SK-N-SH treated with all-trans-retinoic acid at 6 μM for 48 hours (cell line): Measurements from ENCODE around the gene PTGES.
"Not testable (repeated sequence)": the region's sequence is repeated elsewhere in the genome, so short reads cannot be mapped to it uniquely, and the experiment has no call there.

Source experiments
- ATAC-seq: fragments of 200-7000 bp; cut with Tn5 transposase; 3 replicates; pipeline ENCODE4 v1.9.1; 2020; ENCODE audit warnings: mild to moderate bottlenecking, moderate library complexity
- ARNTL ChIP-seq: fragments of 450-650 bp; formaldehyde crosslinking; IDR thresholded peaks from 2 replicates; pipeline ENCODE4 v1.5.0; 2020; ENCODE audit warnings: low read depth, mild to moderate bottlenecking, moderate library complexity, borderline replicate concordance
- BACH2 ChIP-seq: fragments of 250-450 bp; sonication (Bioruptor Pico); IDR thresholded peaks from 2 replicates; pipeline ENCODE4 v1.9.0; 2021; ENCODE audit warnings: mild to moderate bottlenecking, borderline replicate concordance
- CREB5 ChIP-seq: fragments of 250-450 bp; sonication (Bioruptor Pico); IDR thresholded peaks from 2 replicates; pipeline ENCODE4 v1.5.1; 2020; ENCODE audit warnings: low read depth, mild to moderate bottlenecking, moderate library complexity
- CSDC2 ChIP-seq: fragments of 250-450 bp; sonication (Bioruptor Pico); IDR thresholded peaks from 2 replicates; pipeline ENCODE4 v1.5.0; 2020; ENCODE audit warnings: mild to moderate bottlenecking, moderate library complexity
- CSRNP3 ChIP-seq: fragments of 250-450 bp; sonication (Bioruptor Pico); IDR thresholded peaks from 2 replicates; pipeline ENCODE4 v1.5.1; 2021; ENCODE audit warnings: mild to moderate bottlenecking, moderate library complexity
- ESRRG ChIP-seq: fragments of 250-450 bp; sonication (Bioruptor Pico); IDR thresholded peaks from 2 replicates; pipeline ENCODE4 v1.6.1; 2021; ENCODE audit warnings: mild to moderate bottlenecking
- GLIS3 ChIP-seq: fragments of 250-450 bp; sonication (Bioruptor Pico); IDR thresholded peaks from 2 replicates; pipeline ENCODE4 v1.5.0; 2020; ENCODE audit warnings: mild to moderate bottlenecking, moderate library complexity
- ISL1 ChIP-seq: fragments of 250-450 bp; sonication (Bioruptor Pico); IDR thresholded peaks from 2 replicates; pipeline ENCODE4 v2.1.2; 2022; ENCODE audit warnings: mild to moderate bottlenecking, moderate library complexity
- OSR1 ChIP-seq: fragments of 250-450 bp; sonication (Bioruptor Pico); IDR thresholded peaks from 2 replicates; pipeline ENCODE4 v1.8.0; 2022; ENCODE audit warnings: moderate library complexity, mild to moderate bottlenecking, inconsistent platforms
- PATZ1 ChIP-seq: fragments of 250-450 bp; sonication (Bioruptor Pico); IDR thresholded peaks from 2 replicates; pipeline ENCODE4 v1.8.0; 2020; ENCODE audit warnings: mild to moderate bottlenecking, moderate library complexity, borderline replicate concordance
- PPARA ChIP-seq: fragments of 250-450 bp; sonication (Bioruptor Pico); IDR thresholded peaks from 2 replicates; pipeline ENCODE4 v1.5.0; 2020; ENCODE audit warnings: mild to moderate bottlenecking, borderline replicate concordance
- RARB ChIP-seq: fragments of 250-450 bp; sonication (Bioruptor Pico); IDR thresholded peaks from 2 replicates; pipeline ENCODE4 v1.8.0; 2021; ENCODE audit warnings: mild to moderate bottlenecking, moderate library complexity
- SNAI2 ChIP-seq: fragments of 250-450 bp; sonication (Bioruptor Pico); IDR thresholded peaks from 2 replicates; pipeline ENCODE4 v1.5.0; 2020; ENCODE audit warnings: mild to moderate bottlenecking, moderate library complexity
- TSHZ2 ChIP-seq: fragments of 250-450 bp; sonication (Bioruptor Pico); IDR thresholded peaks from 2 replicates; pipeline ENCODE4 v1.5.0; 2020; ENCODE audit warnings: mild to moderate bottlenecking, moderate library complexity
- ZC3H10 ChIP-seq: fragments of 250-450 bp; sonication (Bioruptor Pico); IDR thresholded peaks from 2 replicates; pipeline ENCODE4 v1.5.1; 2021; ENCODE audit warnings: mild to moderate bottlenecking, moderate library complexity
- ZFP3 ChIP-seq: fragments of 250-450 bp; sonication (Bioruptor Pico); IDR thresholded peaks from 2 replicates; pipeline ENCODE4 v1.5.0; 2020; ENCODE audit warnings: mild to moderate bottlenecking, moderate library complexity
- ZFP30 ChIP-seq: fragments of 450-650 bp; formaldehyde crosslinking; IDR thresholded peaks from 2 replicates; pipeline ENCODE4 v1.5.0; 2022; ENCODE audit warnings: mild to moderate bottlenecking, moderate library complexity
- ZNF565 ChIP-seq: fragments of 450-650 bp; formaldehyde crosslinking; conservative IDR thresholded peaks from 2 replicates; pipeline ENCODE4 v1.5.0; 2020; ENCODE audit warnings: low read depth, mild to moderate bottlenecking, moderate library complexity
- ZNF70 ChIP-seq: fragments of 450-650 bp; formaldehyde crosslinking; IDR thresholded peaks from 2 replicates; pipeline ENCODE4 v1.5.0; 2020; ENCODE audit warnings: mild to moderate bottlenecking, moderate library complexity

The PTGES gene

GRCh38 chr9:129751841-129752801 lies 721 bp downstream of the PTGES start (continued):
- no peak for TF ChIP-seq ZC3H10 (CRISPR knock-in tag)

GRCh38 chr9:129750013-129750638 lies 2.7 kb downstream of the PTGES start:
- no peak for TF ChIP-seq PPARA (CRISPR knock-in tag)
- TF ChIP-seq, all 23 proteins: peak for 0
- no peak for ATAC-seq

GRCh38 chr9:129749575-129749974 lies 3.3 kb downstream of the PTGES start:
- no peak for ATAC-seq
- TF ChIP-seq CSRNP3 (CRISPR knock-in tag) (no peak), ZC3H10 (CRISPR knock-in tag) (no peak), ZFP3 (CRISPR knock-in tag) (no peak), SNAI2 (CRISPR knock-in tag) (no peak), CREB5 (no peak), ZNF70 (no peak), ZFP30 (no peak), RARB (no peak), TSHZ2 (CRISPR knock-in tag) (no peak), ISL1 (CRISPR knock-in tag) (no peak), ESRRG (CRISPR knock-in tag) (no peak), OSR1 (CRISPR knock-in tag) (no peak), GLIS3 (CRISPR knock-in tag) (no peak), CSDC2 (CRISPR knock-in tag) (no peak), ARNTL (CRISPR knock-in tag) (no peak), BACH2 (no peak), ZNF565 (CRISPR knock-in tag) (no peak), PATZ1 (CRISPR knock-in tag) (no peak)
- TF ChIP-seq, all 23 proteins: peak for 0

GRCh38 chr9:129749052-129749451 lies 3.8 kb downstream of the PTGES start:
- not testable (repeated sequence) for ATAC-seq

GRCh38 chr9:129748249-129748648 lies 4.6 kb downstream of the PTGES start:
- TF ChIP-seq OSR1 (CRISPR knock-in tag), result no peak
- TF ChIP-seq ZC3H10 (CRISPR knock-in tag), result no peak
- no peak for TF ChIP-seq TSHZ2 (CRISPR knock-in tag)
- TF ChIP-seq GLIS3 (CRISPR knock-in tag), result no peak
- TF ChIP-seq, all 23 proteins: peak for 0
- ATAC-seq, result no peak
